IPS-15b (cell line): Measurements from ENCODE around the gene FNIP1.
A peak's percentile ranks its signal among the peaks of the same experiment; 100 is the strongest.

Experiments
- H3K27me3 ChIP-seq: one replicate; pipeline ENCODE4 v1.6.1; 2013; ENCODE audit warnings: low read length; ENCODE audit not compliant: control insufficient read depth, insufficient read depth
- H3K36me3 ChIP-seq: one replicate; pipeline ENCODE4 v1.6.1; 2013; ENCODE audit warnings: low read length; ENCODE audit not compliant: control insufficient read depth, insufficient read depth
- H3K4me1 ChIP-seq: one replicate; pipeline ENCODE4 v1.6.1; 2013; ENCODE audit warnings: mild to moderate bottlenecking, low read length; ENCODE audit not compliant: control insufficient read depth, insufficient read depth
- H3K4me3 ChIP-seq: one replicate; pipeline ENCODE4 v1.5.1; 2013; ENCODE audit warnings: low read depth, low read length
- H3K9ac ChIP-seq: one replicate; pipeline ENCODE4 v1.6.1; 2013; ENCODE audit warnings: low read depth, mild to moderate bottlenecking, low read length
- H3K9me3 ChIP-seq: one replicate; pipeline ENCODE4 v1.6.1; 2013; ENCODE audit warnings: mild to moderate bottlenecking, low read length; ENCODE audit not compliant: control insufficient read depth, insufficient read depth

Gene FNIP1

DNA sequence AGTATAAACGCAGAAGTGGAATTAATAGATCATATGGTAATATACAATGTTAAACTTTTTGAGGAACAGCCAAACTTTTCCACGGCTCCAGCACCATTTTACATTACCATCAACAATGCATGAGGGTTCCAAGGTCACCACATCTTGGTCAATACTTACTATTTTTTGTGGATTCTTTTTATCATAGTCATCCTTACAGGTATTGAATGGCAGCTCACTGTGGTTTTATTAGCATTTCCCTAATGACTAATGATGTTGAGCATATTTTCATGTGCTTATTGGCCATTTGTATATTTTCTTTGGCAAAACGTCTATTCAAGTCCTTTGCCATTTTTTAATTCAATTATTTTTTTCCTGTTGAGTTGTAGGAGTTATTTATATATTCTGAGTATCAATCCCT, 147.7 kb downstream of the FNIP1 start:
- no peaks in the 10 kb centered on the region for H3K27me3 ChIP-seq
- H3K4me3 ChIP-seq, result no peak overlapping the region
- H3K4me1 ChIP-seq, result no peaks in the 10 kb centered on the region
- no peaks in the 10 kb centered on the region for H3K9me3 ChIP-seq
- no peak overlapping the region for H3K9ac ChIP-seq
- H3K36me3 ChIP-seq, result peaks cover 3% of the 10 kb centered on the region

DNA sequence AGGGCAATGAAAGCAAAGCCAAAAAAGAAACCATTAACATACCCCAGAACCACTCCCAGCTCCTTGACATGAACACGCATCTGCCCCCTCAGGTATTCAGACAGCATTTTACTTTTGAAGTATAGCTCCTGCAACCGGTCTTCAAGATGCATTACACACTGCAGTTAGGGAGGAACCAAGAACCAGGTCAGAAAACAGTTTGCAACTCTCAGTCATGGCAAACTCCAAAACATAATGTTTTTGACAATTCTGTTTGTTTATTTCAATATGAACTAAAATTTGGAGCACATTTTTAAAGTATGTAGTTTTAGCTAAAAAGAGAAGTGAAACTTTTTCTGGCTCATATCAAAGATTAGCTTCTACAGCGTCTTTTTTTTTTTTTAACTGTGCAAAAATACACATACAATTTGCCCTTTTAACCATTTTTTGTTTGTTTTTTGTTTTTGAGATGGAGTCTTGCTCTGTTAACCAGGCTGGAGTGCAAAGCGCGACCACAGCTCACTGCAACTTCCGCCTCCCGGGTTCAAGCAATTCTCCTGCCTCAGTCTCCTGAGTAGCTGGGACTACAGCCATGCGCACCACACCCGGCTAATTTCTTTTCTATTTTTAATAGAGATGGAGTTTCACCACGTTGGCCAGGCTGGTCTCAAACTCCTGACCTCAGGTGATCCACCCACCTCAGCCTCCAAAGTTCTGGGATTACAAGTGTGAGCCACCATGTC, 149.6 kb downstream of the FNIP1 start:
- H3K4me1 ChIP-seq, result no peaks in the 10 kb centered on the region
- H3K4me3 ChIP-seq, result no peak overlapping the region
- H3K36me3 ChIP-seq, result peaks cover 3% of the 10 kb centered on the region
- no peak overlapping the region for H3K9ac ChIP-seq
- H3K9me3 ChIP-seq, result no peaks in the 10 kb centered on the region
- H3K27me3 ChIP-seq, result no peaks in the 10 kb centered on the region

DNA sequence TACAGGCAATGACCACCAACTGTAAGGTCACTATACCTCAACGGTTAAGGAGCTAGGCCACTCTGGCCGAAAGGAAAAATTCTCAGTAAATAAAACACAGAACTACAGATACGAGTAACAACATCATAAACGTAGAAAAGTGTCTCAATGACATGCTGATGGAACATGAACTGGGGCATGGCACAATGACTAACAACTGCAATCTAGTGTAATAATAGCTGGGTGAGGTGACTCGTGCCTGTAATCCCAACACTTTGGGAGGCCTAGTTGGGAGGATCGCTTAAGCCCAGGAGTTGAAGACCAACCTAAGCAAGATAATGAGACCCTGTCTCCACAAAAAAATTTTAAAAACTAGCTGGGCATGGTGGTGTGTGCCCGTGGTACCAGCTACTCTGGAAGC, 152.0 kb downstream of the FNIP1 start:
- Histone ChIP-seq H3K4me1 (no peaks in the 10 kb centered on the region), H3K27me3 (no peaks in the 10 kb centered on the region), H3K9ac (no peak overlapping the region), H3K9me3 (no peaks in the 10 kb centered on the region), H3K4me3 (no peak overlapping the region), H3K36me3 (no peaks in the 10 kb centered on the region)

DNA sequence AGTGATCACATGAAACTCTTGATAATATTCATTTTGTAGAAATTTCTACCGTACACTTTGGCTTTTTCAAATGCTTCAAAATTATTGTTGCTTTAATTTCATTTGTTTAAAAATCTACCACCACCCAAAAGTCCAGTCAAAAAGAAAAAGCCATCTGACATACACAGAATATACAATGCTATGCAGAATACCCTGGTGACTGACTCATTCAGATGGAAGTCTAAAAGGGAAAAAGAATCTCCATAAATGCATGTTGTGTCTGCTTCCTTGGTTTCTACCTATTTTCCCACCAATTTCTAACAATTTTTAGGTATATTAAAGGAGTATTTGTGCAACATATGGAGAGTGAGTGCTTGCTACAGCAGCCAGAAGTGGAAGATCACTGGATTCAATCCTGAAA, 152.4 kb downstream of the FNIP1 start:
- H3K4me1 ChIP-seq, result no peaks in the 10 kb centered on the region
- H3K9me3 ChIP-seq, result no peaks in the 10 kb centered on the region
- H3K36me3 ChIP-seq, result no peaks in the 10 kb centered on the region
- H3K9ac ChIP-seq, result no peak overlapping the region
- no peak overlapping the region for H3K4me3 ChIP-seq
- H3K27me3 ChIP-seq, result no peaks in the 10 kb centered on the region

DNA sequence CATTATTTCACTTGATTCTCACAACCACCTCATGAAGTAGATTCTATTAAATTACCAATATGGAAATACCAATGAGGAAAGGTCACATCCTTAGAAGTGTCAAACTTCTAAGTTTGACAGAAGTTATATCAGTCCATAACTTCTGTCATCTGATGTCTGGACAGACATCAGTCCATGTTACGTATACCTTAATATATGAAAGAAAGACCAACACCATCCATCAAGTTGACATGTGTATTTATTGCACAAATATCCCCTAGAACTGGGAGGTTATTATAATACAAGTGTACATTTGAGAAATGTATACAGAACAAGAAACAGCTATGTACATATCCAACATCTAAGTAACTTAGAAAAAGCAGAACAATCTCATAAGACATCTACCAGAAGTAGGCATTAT, 155.3 kb downstream of the FNIP1 start:
- Histone ChIP-seq H3K9ac (no peak overlapping the region), H3K4me1 (peaks cover under 1% of the 10 kb centered on the region), H3K36me3 (no peaks in the 10 kb centered on the region), H3K9me3 (no peaks in the 10 kb centered on the region), H3K4me3 (no peak overlapping the region), H3K27me3 (no peaks in the 10 kb centered on the region)

DNA sequence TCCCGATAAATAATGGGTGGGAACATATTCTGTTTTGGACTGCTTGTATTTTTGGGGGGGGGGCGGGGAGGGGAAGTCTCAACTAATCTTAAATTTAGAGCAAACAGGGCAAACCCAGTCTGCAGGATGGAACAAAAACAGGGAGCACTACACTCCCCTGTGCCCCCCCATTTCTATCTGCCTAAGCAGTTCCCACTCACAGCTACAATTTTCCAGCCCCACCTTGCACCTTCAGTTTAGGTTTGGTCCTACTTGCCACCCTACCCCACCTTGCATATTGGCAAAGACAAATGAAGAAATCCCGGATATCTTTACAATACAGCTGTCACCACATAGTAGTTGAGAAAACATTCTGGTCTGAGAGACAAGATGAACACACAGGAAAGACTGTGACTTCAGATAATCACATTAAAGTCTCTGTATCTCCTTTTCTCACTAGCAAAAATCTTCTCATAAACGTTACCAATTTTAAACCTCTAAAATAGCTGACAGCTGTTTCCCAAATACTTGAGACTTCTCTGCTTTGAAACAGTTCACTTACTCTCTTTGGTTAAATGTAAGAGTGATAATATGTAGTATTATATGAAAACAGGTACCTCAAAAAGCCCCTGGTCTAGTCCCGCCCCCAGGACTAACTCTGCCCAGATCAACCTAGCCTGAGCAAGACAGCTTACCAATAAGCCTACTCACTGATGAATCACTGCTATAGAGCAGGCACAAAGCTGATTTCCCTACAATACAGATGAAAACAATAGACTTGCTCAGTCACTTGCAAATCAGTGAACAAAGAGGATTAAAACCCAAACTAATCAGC, 156.6 kb downstream of the FNIP1 start:
- Histone ChIP-seq H3K9ac (no peak overlapping the region), H3K27me3 (no peaks in the 10 kb centered on the region), H3K9me3 (no peaks in the 10 kb centered on the region), H3K4me1 (peaks cover 4% of the 10 kb centered on the region), H3K36me3 (no peaks in the 10 kb centered on the region), H3K4me3 (no peak overlapping the region)

DNA sequence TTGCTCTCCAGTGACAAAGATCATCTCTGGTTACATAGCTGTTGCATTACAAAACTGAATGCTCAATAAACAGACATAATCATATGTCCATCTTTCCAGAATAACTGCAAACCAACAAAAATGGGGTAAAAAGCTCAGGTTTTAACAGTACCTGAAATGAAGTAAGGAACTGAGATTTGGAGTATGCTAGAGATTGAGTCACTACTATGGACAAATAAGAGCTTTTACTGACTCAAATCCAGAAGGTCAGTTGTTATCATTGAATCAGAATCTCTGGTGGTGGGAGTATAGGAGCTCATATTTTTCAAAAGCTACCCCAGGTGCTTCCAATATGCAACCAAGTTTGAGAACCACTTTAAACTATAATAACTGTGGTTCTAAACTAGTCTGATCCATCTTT, 157.7 kb downstream of the FNIP1 start:
- Histone ChIP-seq H3K36me3 (no peaks in the 10 kb centered on the region), H3K4me1 (peaks cover 4% of the 10 kb centered on the region), H3K27me3 (no peaks in the 10 kb centered on the region), H3K9me3 (no peaks in the 10 kb centered on the region), H3K4me3 (no peak overlapping the region), H3K9ac (no peak overlapping the region)

DNA sequence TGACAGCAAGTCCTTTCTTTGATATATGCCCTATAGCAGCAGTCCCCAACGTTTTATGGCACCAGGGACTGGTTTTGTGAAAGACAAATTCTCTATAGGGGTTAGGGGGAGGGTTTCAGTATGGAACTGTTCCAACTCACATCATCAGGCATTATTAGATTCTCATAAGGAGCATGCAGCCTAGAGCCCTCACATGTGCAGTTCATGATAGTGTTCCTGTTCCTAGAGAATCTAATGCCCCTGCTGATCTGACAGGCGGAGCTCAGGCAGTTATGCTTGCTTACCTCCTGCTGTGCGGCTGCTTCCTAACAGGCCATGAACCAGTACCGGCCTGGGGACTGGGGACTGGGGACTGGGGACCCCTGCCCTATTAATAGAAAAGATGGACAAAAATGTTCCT, 159.1 kb downstream of the FNIP1 start:
- Histone ChIP-seq H3K27me3 (no peaks in the 10 kb centered on the region), H3K4me3 (no peak overlapping the region), H3K4me1 (peaks cover 4% of the 10 kb centered on the region), H3K9ac (no peak overlapping the region), H3K36me3 (no peaks in the 10 kb centered on the region), H3K9me3 (no peaks in the 10 kb centered on the region)

DNA sequence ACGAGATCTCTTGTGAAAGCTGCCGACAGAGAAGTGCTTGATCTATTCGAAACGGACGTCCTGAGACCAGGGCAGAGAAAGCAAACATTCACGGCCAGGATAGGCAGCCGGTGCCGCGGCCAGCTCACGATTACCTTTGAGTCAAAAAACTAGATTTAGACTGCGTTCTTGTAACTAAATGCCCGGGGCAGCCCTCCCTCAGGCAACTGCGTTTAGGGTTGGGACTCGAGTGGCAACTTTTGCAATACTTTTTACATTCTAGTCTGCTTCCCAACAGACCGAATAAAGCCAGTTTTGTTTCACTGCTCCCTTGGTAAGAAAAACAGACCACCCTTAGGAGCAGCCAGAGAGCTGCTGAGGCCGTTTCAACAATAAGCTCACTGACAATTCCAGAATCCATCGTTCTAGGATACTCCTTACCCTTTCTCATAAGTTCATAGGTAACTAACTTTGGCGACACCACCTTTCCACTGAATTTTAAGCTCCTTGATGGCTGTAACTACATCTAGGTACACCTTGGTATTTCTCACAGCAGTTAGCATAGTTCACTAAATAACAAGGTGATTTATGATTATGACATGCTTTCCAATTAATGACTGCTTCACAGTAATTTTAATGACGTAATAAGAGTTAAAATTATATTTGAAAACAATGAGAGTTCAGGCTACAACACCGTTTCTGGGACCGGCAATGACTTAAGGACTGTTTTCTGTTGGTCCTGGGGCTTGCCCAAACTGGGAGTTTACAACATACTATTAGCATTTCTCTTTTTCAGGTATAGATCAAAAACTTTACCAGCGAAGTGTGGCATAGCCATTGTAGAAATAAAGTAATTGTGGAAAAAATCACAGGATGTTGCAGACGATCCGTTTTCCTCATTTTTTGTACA, 160.9 kb downstream of the FNIP1 start:
- peak overlapping the region; percentile 98 for H3K4me3 ChIP-seq
- peaks cover 4% of the 10 kb centered on the region for H3K4me1 ChIP-seq
- no peaks in the 10 kb centered on the region for H3K36me3 ChIP-seq
- no peaks in the 10 kb centered on the region for H3K27me3 ChIP-seq
- peak overlapping the region; percentile 96 for H3K9ac ChIP-seq
- H3K9me3 ChIP-seq, result no peaks in the 10 kb centered on the region

DNA sequence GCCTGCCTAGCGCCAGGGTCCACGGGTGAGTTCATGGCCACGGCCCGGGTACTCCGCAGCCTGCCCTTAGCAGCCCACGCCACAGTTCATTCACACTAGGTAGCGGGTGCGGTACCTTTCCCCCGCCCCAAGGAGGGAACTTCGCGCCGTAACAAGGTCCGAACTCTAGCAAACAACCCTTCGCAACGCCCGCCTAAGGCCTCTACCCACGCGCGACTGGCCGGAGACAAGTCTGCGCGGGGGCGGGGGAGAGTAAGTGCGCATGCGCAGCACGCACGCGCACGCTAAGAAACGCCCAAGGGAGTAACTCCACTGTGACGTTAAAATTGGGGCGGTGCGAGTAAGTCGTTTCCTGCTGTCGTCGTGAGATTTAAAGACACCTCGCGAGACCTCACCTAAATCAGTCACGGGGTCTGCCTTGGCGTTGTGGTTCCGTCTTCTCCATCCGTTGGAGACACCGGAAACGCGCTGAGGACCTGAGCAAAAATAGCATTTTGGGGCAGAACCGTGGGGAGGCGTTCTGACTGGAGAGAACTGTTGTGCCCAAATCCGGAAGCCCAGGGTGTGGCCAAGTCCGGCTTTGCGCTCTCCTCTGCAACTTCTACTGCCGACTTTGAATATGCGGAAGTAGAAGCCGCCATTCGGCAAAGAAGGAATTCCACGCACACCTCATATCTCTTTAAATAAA, 161.7 kb downstream of the FNIP1 start, which contains the start of gene RAPGEF6:
RAPGEF6 (minus strand) TSS at position 234 of the 688 bp plus-strand sequence; CDS start at position 35, 199 bp downstream.
- peak within 1 kb of the TSS; percentile 96 for H3K9ac ChIP-seq
- peaks cover 4% of the 10 kb centered on the region for H3K4me1 ChIP-seq
- H3K4me3 ChIP-seq, result peak within 1 kb of the TSS; percentile 98
- no peaks in the 10 kb centered on the region for H3K9me3 ChIP-seq
- H3K36me3 ChIP-seq, result no peaks in the 10 kb centered on the region
- H3K27me3 ChIP-seq, result no peaks in the 10 kb centered on the region

DNA sequence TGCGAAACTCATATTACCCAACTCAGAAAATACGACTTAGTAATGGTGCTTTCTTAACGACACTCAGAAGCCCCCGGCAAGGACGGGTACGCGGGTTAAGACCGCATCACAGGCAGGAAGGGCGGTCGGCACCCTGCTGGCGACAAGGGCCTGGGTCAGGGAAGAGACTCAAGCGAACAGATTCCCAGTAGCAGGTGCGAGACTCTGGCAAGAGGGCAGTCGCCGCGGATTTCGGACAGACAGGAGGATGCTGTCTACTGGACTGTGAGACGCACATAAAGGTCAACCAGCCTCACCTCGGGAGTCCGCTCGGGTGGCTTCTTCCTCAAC, 162.2 kb downstream of the FNIP1 start:
- Histone ChIP-seq H3K9ac (peak overlapping the region; percentile 95), H3K36me3 (no peaks in the 10 kb centered on the region)

More for the DNA sequence above, 162.2 kb downstream of the FNIP1 start:
- H3K4me1 ChIP-seq, result peaks cover 4% of the 10 kb centered on the region
- H3K4me3 ChIP-seq, result peak overlapping the region; percentile 98
- H3K9me3 ChIP-seq, result no peaks in the 10 kb centered on the region
- H3K27me3 ChIP-seq, result no peaks in the 10 kb centered on the region
